Fibroblast of skin of left biceps (primary cell): Measurements from ENCODE around the gene OR10H2.
"Not testable (repeated sequence)": the region's sequence is repeated elsewhere in the genome, so short reads cannot be mapped to it uniquely, and the experiment has no call there.

ENCODE experiments used
- DNase-seq, 2 experiments: peaks; one replicate each; pipeline ENCODE4 v3.0.0-alpha.2; 2013; ENCODE audit warnings: low read depth in 2 of 2

Gene OR10H2

GRCh38 chr19:15727724-15728123 is at the start of gene OR10H2:
TSS of gene OR10H2 (plus strand) at chr19:15728024. CDS start at chr19:15728044, 20 bp downstream.
- DNase-seq, result no peak

- DNase-seq, result no peak
Measured at GRCh38 chr19:15679089-15679488, 48.7 kb upstream of the OR10H2 start.

- not testable (repeated sequence) for DNase-seq
Measured at GRCh38 chr19:15679865-15680264, 48.0 kb upstream of the OR10H2 start.

- DNase-seq, result no peak
Measured at GRCh38 chr19:15680478-15681322, 47.1 kb upstream of the OR10H2 start.

GRCh38 chr19:15683411-15683810 is 44.4 kb upstream of the OR10H2 start:
- DNase-seq, result no peak

- no peak for DNase-seq
Measured at GRCh38 chr19:15684828-15685227, 43.0 kb upstream of the OR10H2 start.

GRCh38 chr19:15696654-15697194 is 31.1 kb upstream of the OR10H2 start:
- no peak for DNase-seq

GRCh38 chr19:15701757-15702533 is 25.9 kb upstream of the OR10H2 start:
- DNase-seq, result no peak

GRCh38 chr19:15702534-15702930 is 25.3 kb upstream of the OR10H2 start:
- no peak for DNase-seq

GRCh38 chr19:15714638-15715037 is 13.2 kb upstream of the OR10H2 start:
- no peak for DNase-seq

GRCh38 chr19:15715642-15716041 is 12.2 kb upstream of the OR10H2 start:
- no peak for DNase-seq

GRCh38 chr19:15717809-15718208 is 10.0 kb upstream of the OR10H2 start:
- DNase-seq, result no peak

GRCh38 chr19:15721268-15721667 is 6.6 kb upstream of the OR10H2 start:
- DNase-seq, result no peak

GRCh38 chr19:15722956-15723355 is 4.9 kb upstream of the OR10H2 start:
- no peak for DNase-seq

- DNase-seq, result no peak
Measured at GRCh38 chr19:15730538-15730937, 2.7 kb downstream of the OR10H2 start.

GRCh38 chr19:15732388-15732787 is 4.6 kb downstream of the OR10H2 start:
- no peak for DNase-seq

- DNase-seq, result no peak
Measured at GRCh38 chr19:15733895-15734294, 6.1 kb downstream of the OR10H2 start.

- no peak for DNase-seq
Measured at GRCh38 chr19:15737722-15738121, 9.9 kb downstream of the OR10H2 start, which contains the start of gene OR10H3. TSS of gene OR10H3 (plus strand) at chr19:15737985. CDS start at chr19:15741393, 3,408 bp downstream.

GRCh38 chr19:15740785-15741184 is 13.0 kb downstream of the OR10H2 start:
- no peak for DNase-seq

- no peak for DNase-seq
Measured at GRCh38 chr19:15748239-15748638, 20.4 kb downstream of the OR10H2 start.

- DNase-seq, result no peak
Measured at GRCh38 chr19:15758379-15758778, 30.6 kb downstream of the OR10H2 start.

- no peak for DNase-seq
Measured at GRCh38 chr19:15759962-15760565, 32.2 kb downstream of the OR10H2 start.
